Fibroblast of pulmonary artery (primary cell): ENCODE data around the gene CDC25C.

Source experiments
- DNase-seq: peaks from one replicate; pipeline ENCODE4 v3.0.0-alpha.2; 2010; ENCODE audit warnings: low read depth
- H3K4me3 ChIP-seq: replicated peaks from 2 replicates; pipeline ENCODE4 v1.5.1; 2011; ENCODE audit warnings: low read depth, mild to moderate bottlenecking, control low read depth, low read length, moderate library complexity
- TF ChIP-seq, protein P1 (sequence below): IDR thresholded peaks from 2 replicates; pipeline ENCODE4 v1.5.1; 2011; ENCODE audit warnings: mild to moderate bottlenecking, control low read depth, low read length, inconsistent platforms; ENCODE audit errors: missing control alignments

Gene CDC25C

DNA sequence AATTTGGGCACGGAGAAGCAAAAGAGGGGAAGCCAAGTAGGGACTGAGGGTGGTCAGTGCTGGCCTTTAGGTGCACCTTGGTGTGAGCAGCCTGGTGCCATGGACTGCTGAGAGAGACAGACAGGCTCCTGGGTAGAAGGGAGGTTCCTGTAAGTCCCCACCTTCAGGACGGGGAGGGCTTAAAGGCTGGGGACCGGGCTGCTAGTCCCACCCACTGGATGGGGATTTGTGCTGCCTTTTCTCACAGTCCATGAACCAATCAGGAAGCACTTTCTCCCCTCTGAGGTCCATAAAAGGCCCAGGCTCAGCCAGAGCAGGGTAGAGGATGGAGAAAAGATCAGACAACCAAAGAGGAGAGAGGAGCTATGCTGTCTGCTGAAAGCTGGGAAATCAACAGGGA lies 15.2 kb downstream of the CDC25C start:
- H3K4me3 ChIP-seq, result no peak overlapping the region
- TF ChIP-seq, protein P1, sequence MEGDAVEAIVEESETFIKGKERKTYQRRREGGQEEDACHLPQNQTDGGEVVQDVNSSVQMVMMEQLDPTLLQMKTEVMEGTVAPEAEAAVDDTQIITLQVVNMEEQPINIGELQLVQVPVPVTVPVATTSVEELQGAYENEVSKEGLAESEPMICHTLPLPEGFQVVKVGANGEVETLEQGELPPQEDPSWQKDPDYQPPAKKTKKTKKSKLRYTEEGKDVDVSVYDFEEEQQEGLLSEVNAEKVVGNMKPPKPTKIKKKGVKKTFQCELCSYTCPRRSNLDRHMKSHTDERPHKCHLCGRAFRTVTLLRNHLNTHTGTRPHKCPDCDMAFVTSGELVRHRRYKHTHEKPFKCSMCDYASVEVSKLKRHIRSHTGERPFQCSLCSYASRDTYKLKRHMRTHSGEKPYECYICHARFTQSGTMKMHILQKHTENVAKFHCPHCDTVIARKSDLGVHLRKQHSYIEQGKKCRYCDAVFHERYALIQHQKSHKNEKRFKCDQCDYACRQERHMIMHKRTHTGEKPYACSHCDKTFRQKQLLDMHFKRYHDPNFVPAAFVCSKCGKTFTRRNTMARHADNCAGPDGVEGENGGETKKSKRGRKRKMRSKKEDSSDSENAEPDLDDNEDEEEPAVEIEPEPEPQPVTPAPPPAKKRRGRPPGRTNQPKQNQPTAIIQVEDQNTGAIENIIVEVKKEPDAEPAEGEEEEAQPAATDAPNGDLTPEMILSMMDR, result no peak
- DNase-seq, result no peak

DNA sequence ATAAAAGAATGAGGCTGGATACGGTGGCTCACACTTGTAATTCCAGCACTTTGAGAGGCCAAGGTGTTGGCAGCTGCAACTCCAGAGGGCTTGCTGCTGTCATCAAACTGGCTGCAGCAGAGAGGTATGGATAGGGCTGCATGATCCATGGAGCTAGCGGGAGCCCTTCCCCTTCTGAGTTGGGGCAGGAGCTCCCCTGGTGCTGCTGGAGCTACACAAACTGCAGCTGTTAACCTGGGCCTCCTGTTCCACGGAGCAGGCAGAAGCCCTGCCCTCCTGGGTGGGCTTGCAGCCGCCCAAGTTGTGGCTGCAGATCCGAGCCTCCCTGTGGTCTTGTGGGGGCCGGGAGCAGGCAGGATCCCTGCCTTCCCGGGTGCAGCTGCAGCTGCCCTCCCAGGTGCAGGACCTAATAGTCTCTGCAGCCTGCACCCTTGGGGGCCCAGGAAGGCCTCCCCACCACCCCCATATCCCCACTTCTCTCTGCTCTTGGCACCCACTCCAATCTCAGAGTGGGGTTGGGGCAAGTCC lies 15.8 kb downstream of the CDC25C start:
- no peak for DNase-seq
- H3K4me3 ChIP-seq, result no peak overlapping the region
- TF ChIP-seq, protein P1, result no peak

DNA sequence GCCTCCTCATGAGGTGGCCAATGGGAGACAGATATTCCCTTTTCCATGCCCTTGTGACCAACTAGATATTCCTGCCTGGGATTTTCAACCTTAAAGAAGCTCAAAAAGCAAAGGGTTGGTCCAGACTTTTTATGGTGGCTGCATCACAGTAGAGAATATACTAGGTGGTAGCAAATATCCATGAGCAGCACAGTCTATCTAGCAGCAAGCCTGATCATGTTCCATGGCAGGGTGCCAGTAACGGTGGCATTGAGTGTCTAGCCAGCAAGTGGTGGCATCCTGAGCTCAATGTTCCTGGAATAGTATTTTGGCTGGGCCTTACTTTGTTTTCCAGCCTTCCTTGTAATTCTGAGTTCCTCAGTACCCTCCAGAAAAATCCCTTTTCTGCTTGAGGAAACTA lies 25.8 kb downstream of the CDC25C start:
- H3K4me3 ChIP-seq, result no peak overlapping the region
- no peak for DNase-seq
- TF ChIP-seq, protein P1, result no peak

DNA sequence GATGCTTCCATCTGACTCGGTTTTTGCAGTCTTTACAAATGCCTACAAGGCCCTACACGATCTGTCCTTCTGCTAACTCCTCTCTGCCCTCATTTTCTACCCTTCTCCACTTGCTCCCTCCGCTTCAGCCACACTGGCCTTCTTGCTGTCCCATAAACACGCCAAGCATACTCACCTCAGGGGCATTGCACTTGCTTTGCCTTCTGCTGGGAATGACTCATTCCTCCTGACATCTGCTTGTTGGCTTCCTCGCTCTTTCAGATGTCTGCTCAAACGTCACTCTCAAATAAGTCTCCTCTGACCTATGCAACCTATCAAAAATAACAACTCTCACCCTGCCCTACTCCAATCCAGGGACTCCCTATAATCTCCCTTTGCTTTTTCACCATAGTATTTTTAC lies 28.2 kb downstream of the CDC25C start:
- TF ChIP-seq, protein P1, result no peak
- no peak overlapping the region for H3K4me3 ChIP-seq
- DNase-seq, result peak; percentile 6

DNA sequence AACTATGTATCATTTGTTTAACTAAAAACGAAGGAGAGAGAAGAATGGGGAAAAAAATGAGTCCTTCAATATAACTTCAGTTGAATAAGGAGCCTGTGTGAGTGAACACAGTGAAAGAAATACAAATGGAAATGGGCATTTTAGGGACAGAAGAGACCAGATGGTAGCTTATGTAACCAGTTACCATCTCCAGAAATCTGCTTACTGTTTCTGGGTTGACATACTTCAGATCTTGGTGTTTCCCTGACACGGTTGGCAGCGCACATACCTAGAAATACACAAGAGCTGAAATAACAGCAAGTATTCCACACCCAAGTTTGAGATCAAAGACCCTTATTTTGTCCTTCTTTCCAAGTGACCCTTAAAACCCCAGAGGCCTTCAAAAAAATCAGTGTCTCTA lies 42.3 kb downstream of the CDC25C start:
- DNase-seq, result no peak
- TF ChIP-seq, protein P1, result no peak

DNA sequence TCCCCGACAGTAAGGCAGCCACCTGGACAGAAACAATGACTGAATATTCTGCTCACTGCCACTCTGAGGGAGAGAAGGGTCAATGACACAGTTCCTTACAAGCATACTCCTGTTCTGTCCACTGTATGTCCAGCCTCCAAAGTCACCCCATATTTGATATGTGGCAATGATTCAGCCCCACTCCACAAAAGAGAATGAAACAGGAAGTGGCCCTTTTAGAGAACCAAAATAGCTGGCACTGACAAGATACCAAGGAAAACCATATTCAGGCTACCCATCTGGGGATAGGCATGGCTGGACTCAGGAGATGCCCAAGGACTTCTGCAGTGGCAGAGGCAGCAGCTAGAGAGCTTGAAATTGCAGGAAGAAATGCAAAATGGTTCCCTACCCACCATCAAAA lies 44.4 kb downstream of the CDC25C start:
- TF ChIP-seq, protein P1, result no peak
- no peak overlapping the region for H3K4me3 ChIP-seq
- no peak for DNase-seq

More for the DNA sequence above, 42.3 kb downstream of the CDC25C start:
- H3K4me3 ChIP-seq, result no peak overlapping the region
